ENCODE data around the gene PDE4D. TPM values are rescaled to one million over a fixed set of nuclear protein-coding genes. Genes with fewer than 3 reads are reported as not detected.

Gene PDE4D
- total RNA-seq, 1 experiment from 2014 or later = 11.6 TPM

- Mint-ChIP-seq H3K9me3 (ENCODE audit: low read depth, unreplicated experiment) (no peaks in the 10 kb centered on the region), H3K27me3 (ENCODE audit: unreplicated experiment) (peaks cover 17% of the 10 kb centered on the region), H3K27ac (ENCODE audit: unreplicated experiment) (no peak overlapping the region), H3K36me3 (ENCODE audit: insufficient read depth, unreplicated experiment) (no peaks in the 10 kb centered on the region), H3K4me3 (ENCODE audit: low read depth, unreplicated experiment) (no peak overlapping the region), H3K4me1 (ENCODE audit: low read depth, unreplicated experiment) (peaks cover 31% of the 10 kb centered on the region)
- intact Hi-C loops (cut with micrococcal nuclease; ENCODE audit: unreplicated experiment) = no loop called here
- CTCF ChIA-PET = interaction anchor here (0.6 to 1.1 kb wide), 2 partner anchors 11 to 184 kb away, joined by 3 read pairs; no protein-coding TSS in a partner anchor
- DNase-seq = no peak
- BruUV-seq (replicated peaks) = no TSS peak
- no peak for TF ChIP-seq CTCF (IDR thresholded peaks at IDR 0.05; ENCODE audit: unreplicated experiment)
Observed at GRCh38 chr5:59837071-59837470, 56.5 kb downstream of the PDE4D start.

- CTCF ChIA-PET = no interaction called here
- Mint-ChIP-seq H3K36me3 (ENCODE audit: insufficient read depth, unreplicated experiment) (no peaks in the 10 kb centered on the region), H3K4me3 (ENCODE audit: low read depth, unreplicated experiment) (no peak overlapping the region), H3K27me3 (ENCODE audit: unreplicated experiment) (peaks cover 19% of the 10 kb centered on the region), H3K27ac (ENCODE audit: unreplicated experiment) (no peak overlapping the region), H3K9me3 (ENCODE audit: low read depth, unreplicated experiment) (no peaks in the 10 kb centered on the region), H3K4me1 (ENCODE audit: low read depth, unreplicated experiment) (peaks cover 21% of the 10 kb centered on the region)
- no peak for TF ChIP-seq CTCF (IDR thresholded peaks at IDR 0.05; ENCODE audit: unreplicated experiment)
- BruUV-seq (replicated peaks) = no TSS peak
- DNase-seq = no peak
- intact Hi-C loops (cut with micrococcal nuclease; ENCODE audit: unreplicated experiment) = no loop called here
Observed at GRCh38 chr5:59835800-59836199, 57.7 kb downstream of the PDE4D start.

GRCh38 chr5:59833448-59833847 is 60.1 kb downstream of the PDE4D start:
- Mint-ChIP-seq H3K4me3 (ENCODE audit: low read depth, unreplicated experiment) (no peak overlapping the region), H3K36me3 (ENCODE audit: insufficient read depth, unreplicated experiment) (no peaks in the 10 kb centered on the region), H3K4me1 (ENCODE audit: low read depth, unreplicated experiment) (peaks cover 12% of the 10 kb centered on the region), H3K27me3 (ENCODE audit: unreplicated experiment) (peaks cover 16% of the 10 kb centered on the region), H3K27ac (ENCODE audit: unreplicated experiment) (no peak overlapping the region), H3K9me3 (ENCODE audit: low read depth, unreplicated experiment) (no peaks in the 10 kb centered on the region)
- DNase-seq = no peak
- no TSS peak for BruUV-seq (replicated peaks)
- no peak for TF ChIP-seq CTCF (IDR thresholded peaks at IDR 0.05; ENCODE audit: unreplicated experiment)
- CTCF ChIA-PET = no interaction called here
- intact Hi-C loops (cut with micrococcal nuclease; ENCODE audit: unreplicated experiment) = loop anchor here (5.0 kb wide), 1 partner anchor 69 kb away; no protein-coding TSS in a partner anchor

- no peak overlapping the region for H3K4me3 Mint-ChIP-seq (ENCODE audit: low read depth, unreplicated experiment)
- TF ChIP-seq CTCF (IDR thresholded peaks at IDR 0.05; ENCODE audit: unreplicated experiment) = no peak
- H3K27me3 Mint-ChIP-seq (ENCODE audit: unreplicated experiment) = peaks cover 16% of the 10 kb centered on the region
- no peaks in the 10 kb centered on the region for H3K36me3 Mint-ChIP-seq (ENCODE audit: insufficient read depth, unreplicated experiment)
- no TSS peak for BruUV-seq (replicated peaks)
- CTCF ChIA-PET = interaction anchor here (0.7 kb wide), 1 partner anchor 317 kb away, joined by 3 read pairs; no protein-coding TSS in a partner anchor
- H3K9me3 Mint-ChIP-seq (ENCODE audit: low read depth, unreplicated experiment) = no peaks in the 10 kb centered on the region
- H3K27ac Mint-ChIP-seq (ENCODE audit: unreplicated experiment) = no peak overlapping the region
- no peak for DNase-seq
- H3K4me1 Mint-ChIP-seq (ENCODE audit: low read depth, unreplicated experiment) = peaks cover 12% of the 10 kb centered on the region
- intact Hi-C loops (cut with micrococcal nuclease; ENCODE audit: unreplicated experiment) = loop anchor here (5.0 kb wide), 1 partner anchor 70 kb away; no protein-coding TSS in a partner anchor
Observed at GRCh38 chr5:59832577-59833301, 60.8 kb downstream of the PDE4D start.

Measured in Calu3 (cell line).